HUDEP-2 (cell line): ENCODE results near the gene PLPPR1.

ENCODE experiments used
- DNase-seq, 76 experiments: peaks; one replicate each; lab custom pipeline; 2025; ENCODE audit not compliant: unreplicated experiment in 76 of 76; lab: John Stamatoyannopoulos, UW

The PLPPR1 gene

DNA sequence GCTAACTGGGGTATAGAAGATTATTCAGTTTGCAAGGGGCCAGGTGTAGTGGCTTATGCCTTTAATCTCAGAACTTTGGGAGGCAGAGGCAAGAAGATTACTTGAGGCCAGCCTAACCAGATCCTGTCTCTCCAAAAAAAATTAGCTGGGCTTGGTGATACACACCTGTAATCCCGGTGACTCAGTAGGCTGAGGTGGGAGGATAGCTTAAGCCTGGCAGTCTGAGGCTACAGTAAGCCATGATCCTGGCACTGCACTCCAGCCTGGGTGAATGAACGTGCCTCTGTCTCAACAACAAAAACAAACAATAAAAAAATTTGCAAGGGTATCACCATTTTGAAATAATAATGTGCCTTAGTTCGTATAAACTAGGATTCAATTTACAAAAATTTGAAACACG is 305.0 kb downstream of the PLPPR1 start:
- no peak for DNase-seq

DNA sequence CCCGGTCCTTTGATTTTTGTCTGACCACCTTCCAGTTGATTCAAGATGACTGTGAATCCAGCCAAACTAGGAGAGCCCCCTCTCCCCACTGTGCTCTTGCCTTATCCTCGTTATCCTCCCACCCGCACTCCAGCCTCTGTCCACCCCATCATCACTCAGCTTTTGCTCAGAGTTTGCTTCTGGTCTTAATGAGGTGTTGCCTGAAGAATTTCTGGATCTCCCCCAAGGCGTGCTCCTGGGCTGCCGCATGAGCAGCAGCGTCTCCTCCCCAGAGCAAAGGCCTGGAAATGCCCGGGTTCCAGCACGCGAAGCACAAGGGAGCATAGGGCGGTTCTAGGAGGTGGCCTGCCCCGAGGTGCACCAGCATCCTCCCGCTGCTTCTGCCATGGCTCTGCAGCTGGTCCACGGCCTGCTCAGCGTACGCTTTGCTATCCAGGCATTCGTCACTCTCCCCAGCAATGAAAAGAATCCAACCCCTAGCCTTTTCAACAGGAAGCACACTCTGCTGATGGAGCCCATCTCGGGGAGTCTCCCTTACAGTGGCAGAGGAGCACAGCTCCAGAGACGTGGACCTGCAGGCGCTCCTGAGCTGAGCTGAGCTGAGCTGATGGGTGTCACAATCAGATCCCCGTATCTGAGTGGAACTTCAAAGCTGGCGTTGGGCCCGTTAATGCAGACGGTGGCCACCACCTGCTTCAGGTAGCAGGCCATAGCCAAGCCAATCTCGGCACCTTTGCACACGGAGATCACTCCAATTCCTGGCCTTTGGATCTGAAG is 305.6 kb downstream of the PLPPR1 start:
- no peak for DNase-seq

DNA sequence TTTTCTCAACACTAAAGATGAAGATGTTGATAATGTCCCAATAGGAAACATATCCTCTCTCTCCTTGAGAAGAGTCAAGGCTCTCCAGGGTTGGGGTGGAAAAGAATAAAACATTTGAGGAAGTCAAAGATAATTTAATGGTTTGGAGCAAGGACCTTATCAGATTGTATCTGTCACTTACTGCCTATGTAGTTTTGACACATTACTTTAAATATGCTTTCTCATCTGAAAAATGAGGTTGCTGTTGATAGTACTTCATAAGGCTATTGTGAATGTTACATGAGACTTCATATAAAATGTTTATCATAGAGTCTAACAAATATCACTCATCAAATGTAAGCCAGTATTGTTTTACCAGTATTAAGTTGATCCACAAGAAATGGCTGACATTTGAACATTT is 307.6 kb downstream of the PLPPR1 start:
- DNase-seq: no peak

DNA sequence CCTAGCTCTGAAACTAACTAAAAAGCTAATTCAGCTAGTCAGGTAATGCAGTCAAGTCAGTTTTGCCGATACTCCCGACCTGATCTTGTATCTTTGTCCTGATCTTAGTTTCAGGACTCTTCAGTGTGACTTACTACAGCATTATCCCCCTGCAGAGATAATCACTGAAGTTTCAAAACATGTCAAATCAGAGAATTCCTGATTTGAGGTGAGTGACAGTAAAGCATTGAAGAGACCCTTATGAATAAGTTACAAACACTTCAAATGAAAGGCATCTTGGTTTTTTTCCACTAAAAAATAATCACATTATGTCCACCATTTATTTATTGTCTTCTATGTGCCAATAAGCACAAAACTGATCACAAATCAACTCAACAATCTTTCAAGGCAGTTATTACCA is 308.7 kb downstream of the PLPPR1 start:
- DNase-seq: no peak

DNA sequence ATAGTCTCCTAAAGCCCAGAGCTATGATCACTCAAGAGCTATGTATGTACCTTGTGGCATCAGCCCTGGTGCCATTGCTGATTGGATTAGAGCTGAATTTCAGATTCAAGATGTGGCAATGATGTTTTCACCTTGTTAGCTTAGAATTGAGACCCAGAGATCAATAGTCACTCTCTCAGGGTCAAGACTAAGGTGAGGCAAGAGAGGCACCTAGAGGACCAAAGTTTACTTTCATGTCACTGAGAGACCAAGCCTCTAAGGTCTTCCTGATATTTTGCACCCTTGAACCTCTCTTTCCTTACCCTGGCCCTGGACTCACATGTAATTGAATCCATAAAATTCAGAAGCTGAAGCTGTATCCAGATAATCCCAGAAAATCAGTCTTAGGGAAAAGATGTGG is 313.4 kb downstream of the PLPPR1 start:
- no peak for DNase-seq

- no peak for DNase-seq
These were observed 314.1 kb downstream of the PLPPR1 start for GRCh38 chr9:101342595-101342994.

DNA sequence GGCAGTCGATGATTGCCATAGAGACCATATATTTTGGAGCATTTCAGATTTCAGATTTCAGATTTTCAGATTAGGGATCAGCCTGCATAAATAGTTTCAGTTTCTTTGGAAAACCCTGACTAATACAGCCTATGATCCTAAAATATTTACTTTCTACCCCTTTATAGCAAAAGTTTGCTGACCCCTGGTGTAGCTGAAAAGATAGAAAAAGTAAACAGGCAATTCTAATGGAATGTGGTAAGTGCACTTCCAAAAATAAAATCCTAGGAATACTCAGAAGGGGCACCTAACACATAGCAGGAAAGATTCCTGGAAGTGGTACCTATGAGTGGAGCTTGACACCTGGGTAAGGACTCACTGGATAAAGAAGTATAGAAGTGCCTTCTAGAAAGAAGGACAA is 321.8 kb downstream of the PLPPR1 start:
- no peak for DNase-seq

DNA sequence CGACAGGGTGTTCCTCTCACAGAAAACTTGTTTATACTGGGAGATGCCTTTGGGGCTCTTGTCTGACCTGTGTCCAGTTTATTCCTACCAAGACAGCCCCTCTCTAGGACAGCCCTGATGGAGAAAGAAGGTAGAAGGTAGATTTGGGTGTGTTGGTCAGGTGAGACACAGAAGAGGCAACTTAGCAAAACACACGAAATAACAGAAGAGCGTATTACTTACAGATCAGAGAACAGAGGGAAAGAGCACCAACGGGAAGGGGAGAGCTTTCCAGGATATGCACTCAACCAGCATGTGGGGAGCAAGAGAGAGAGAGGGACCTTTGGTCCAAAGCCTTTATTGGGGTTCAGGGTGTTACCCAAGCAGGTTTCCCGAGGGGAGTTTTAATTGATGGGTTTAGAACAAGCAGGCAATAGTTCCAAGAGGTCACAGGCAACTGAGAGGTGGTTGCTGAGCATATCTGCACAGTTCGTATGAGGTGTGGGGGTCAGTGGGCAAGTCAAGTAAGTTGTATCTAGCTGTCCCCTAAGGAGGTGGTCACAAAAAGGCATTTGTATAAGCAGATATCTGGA is 324.5 kb downstream of the PLPPR1 start:
- no peak for DNase-seq

GRCh38 chr9:101353683-101354082 is 325.2 kb downstream of the PLPPR1 start:
- no peak for DNase-seq

- DNase-seq: no peak
These were observed 325.7 kb downstream of the PLPPR1 start for GRCh38 chr9:101354143-101354764.

- peak in 2 of 76 experiments; percentile 4 to 14 for DNase-seq
These were observed 326.5 kb downstream of the PLPPR1 start for GRCh38 chr9:101354765-101355708.

DNA sequence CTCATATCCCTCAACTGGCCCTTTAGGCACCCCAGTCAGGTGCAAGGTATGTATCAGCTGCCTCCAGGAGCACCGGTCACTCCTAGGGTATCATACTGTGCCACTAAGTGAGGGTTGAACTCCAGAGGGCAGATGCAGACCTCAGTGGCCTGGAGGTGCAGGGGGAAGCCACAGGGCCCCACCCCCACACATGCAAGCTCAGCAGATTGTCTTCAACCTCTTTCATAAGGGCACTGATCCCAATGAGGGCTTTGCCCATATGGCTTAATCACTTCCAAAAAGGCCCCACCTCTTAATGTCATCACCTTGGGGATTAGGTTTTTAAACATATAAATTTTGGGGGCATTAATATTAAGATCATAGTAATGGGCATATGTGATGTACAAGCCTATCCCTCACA is 328.1 kb downstream of the PLPPR1 start:
- no peak for DNase-seq

GRCh38 chr9:101359679-101360078 is 331.2 kb downstream of the PLPPR1 start:
- DNase-seq: no peak

DNA sequence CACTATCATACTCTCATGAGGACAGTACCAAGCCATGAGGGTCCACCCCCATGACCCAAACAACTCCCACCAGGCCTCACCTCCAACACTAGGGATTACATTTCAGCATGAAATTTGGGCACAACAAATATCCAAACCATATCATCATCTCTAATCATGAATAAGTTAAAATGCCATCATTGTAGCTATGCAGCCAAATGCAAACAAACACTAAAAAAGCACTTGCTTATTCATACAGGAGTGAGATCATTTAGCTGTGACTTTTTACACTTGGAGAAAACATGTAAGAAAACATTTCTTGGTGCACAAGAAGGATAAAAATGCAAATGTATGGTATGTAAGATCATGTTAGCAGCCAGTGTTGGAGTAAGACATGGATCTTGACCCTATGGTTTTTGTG is 332.1 kb downstream of the PLPPR1 start:
- no peak for DNase-seq

- peak in 13 of 76 experiments; percentile 6 to 47 (median 17) for DNase-seq
These were observed 333.9 kb downstream of the PLPPR1 start for GRCh38 chr9:101362450-101362849.

- no peak for DNase-seq
These were observed 336.7 kb downstream of the PLPPR1 start for GRCh38 chr9:101365181-101365580.

GRCh38 chr9:101366038-101366756 is 337.7 kb downstream of the PLPPR1 start:
- DNase-seq: peak in 24 of 76 experiments; percentile 3 to 73 (median 40)

- no peak for DNase-seq
These were observed 338.8 kb downstream of the PLPPR1 start for GRCh38 chr9:101367323-101367722.

- peak in 1 of 76 experiments; percentile 4 for DNase-seq
These were observed 340.8 kb downstream of the PLPPR1 start for GRCh38 chr9:101369286-101369685.

- DNase-seq: peak in 2 of 76 experiments; percentile 16 to 25
These were observed 341.5 kb downstream of the PLPPR1 start for GRCh38 chr9:101369884-101370531.
